B cell (primary cell): Measurements from ENCODE around the gene ZNF554. TPM values are rescaled to one million over a fixed set of nuclear protein-coding genes. Genes with fewer than 3 reads are reported as not detected.

Source experiments
- ATAC-seq: fragments of 200-7000 bp; cut with Tn5 transposase; one replicate; pipeline ENCODE4 v1.10.0; 2021; ENCODE audit warnings: low read depth, mild to moderate bottlenecking, moderate number of reproducible peaks, moderate library complexity
- CTCF ChIA-PET: fragments of 350-600 bp; sonication (Branson Sonifier 250); formaldehyde crosslinking; loops from one replicate; lab custom pipeline; 2021; ENCODE audit warnings: antibody characterized with exemption, inconsistent platforms; lab: Charles Lee
- POLR2A ChIA-PET: fragments of 350-600 bp; sonication (Branson Sonifier 250); formaldehyde crosslinking; loops from one replicate; lab custom pipeline; 2021; ENCODE audit warnings: antibody characterized with exemption; lab: Charles Lee
- DNase-seq: peaks from one replicate; pipeline ENCODE4 v3.0.0; 2013
- H2AFZ ChIP-seq: 2 replicates; pipeline ENCODE4 v1.6.1; 2012; ENCODE audit warnings: mild to moderate bottlenecking, low read depth, low read length; ENCODE audit not compliant: insufficient read depth, poor library complexity, severe bottlenecking
- H3K27ac ChIP-seq, 2 donors: 1 replicate in 1 of 2; 2 replicates in 1 of 2; pipeline ENCODE4 v1.5.1; 2012 to 2013; ENCODE audit warnings: low read length in 2 of 2, mild to moderate bottlenecking in 2 of 2, moderate library complexity in 1 of 2
- H3K27me3 ChIP-seq, 4 experiments: fragments of 200-600 bp in 1 of 4; sonication (generic) in 1 of 4; replicated peaks in 1 of 4; 1 replicate in 2 of 4; 2 replicates in 2 of 4; pipeline versions ENCODE4 v1.6.1 to v1.7.0; 2013 to 2016; ENCODE audit warnings: low read length in 3 of 4, mild to moderate bottlenecking in 2 of 4, mixed read lengths in 1 of 4, moderate library complexity in 1 of 4; ENCODE audit not compliant: insufficient read depth in 4 of 4, control insufficient read depth in 3 of 4; ENCODE audit errors: control extremely low read depth in 1 of 4
- H3K36me3 ChIP-seq, 2 experiments: replicated peaks in 1 of 2; 1 replicate in 1 of 2; 2 replicates in 1 of 2; pipeline versions ENCODE4 v1.6.1 to v1.7.1; 2013; ENCODE audit warnings: low read length in 1 of 2; ENCODE audit not compliant: insufficient read depth in 2 of 2, control insufficient read depth in 1 of 2; ENCODE audit errors: control extremely low read depth in 1 of 2, extremely low read depth in 1 of 2
- H3K4me1 ChIP-seq, 2 donors: fragments of 200-600 bp in 1 of 2; sonication (generic) in 1 of 2; 1 replicate in 1 of 2; 2 replicates in 1 of 2; pipeline versions ENCODE4 v1.5.1 to v1.6.1; 2013 to 2017; ENCODE audit warnings: low read length in 2 of 2; ENCODE audit not compliant: control insufficient read depth in 2 of 2, insufficient read depth in 2 of 2
- H3K4me2 ChIP-seq: replicated peaks from 2 replicates; pipeline ENCODE3; 2012; ENCODE audit warnings: mild to moderate bottlenecking, low read depth, low read length; ENCODE audit not compliant: poor library complexity, severe bottlenecking
- H3K4me3 ChIP-seq, 5 experiments: fragments of 200-600 bp in 1 of 5; sonication (generic) in 1 of 5; 1 replicate in 3 of 5; 2 replicates in 2 of 5; pipeline versions ENCODE4 v1.5.1 to v1.7.0; 2011 to 2016; ENCODE audit warnings: low read length in 4 of 5, mild to moderate bottlenecking in 4 of 5, low read depth in 2 of 5, control low read depth in 1 of 5, moderate library complexity in 1 of 5; ENCODE audit not compliant: insufficient read depth in 1 of 5; ENCODE audit errors: control extremely low read depth in 1 of 5, extremely low read depth in 1 of 5
- H3K79me2 ChIP-seq: fragments of 200-600 bp; sonication (generic); one replicate; pipeline ENCODE4 v1.6.0; 2016; ENCODE audit warnings: low read length; ENCODE audit not compliant: control insufficient read depth, insufficient read depth
- H3K9ac ChIP-seq: fragments of 200-600 bp; sonication (generic); 2 replicates; pipeline ENCODE4 v1.6.1; 2017; ENCODE audit warnings: mild to moderate bottlenecking, low read length, moderate library complexity
- H3K9me3 ChIP-seq, 3 donors: one replicate each; pipeline versions ENCODE4 v1.6.1 to v1.7.1; 2013; ENCODE audit warnings: low read length in 2 of 3; ENCODE audit not compliant: control insufficient read depth in 2 of 3, insufficient read depth in 1 of 3; ENCODE audit errors: control extremely low read depth in 1 of 3
- H4K20me1 ChIP-seq: 2 replicates; pipeline ENCODE4 v1.6.0; 2012; ENCODE audit warnings: mild to moderate bottlenecking, low read length; ENCODE audit not compliant: insufficient read depth, control insufficient read depth, poor library complexity, severe bottlenecking
- H3K27ac Mint-ChIP-seq: one replicate; pipeline ENCODE4 v1.8.0; 2021; ENCODE audit warnings: mixed read lengths
- H3K27me3 Mint-ChIP-seq: one replicate; pipeline ENCODE4 v1.8.0; 2021; ENCODE audit warnings: mixed read lengths
- H3K4me1 Mint-ChIP-seq: one replicate; pipeline ENCODE4 v1.8.0; 2021; ENCODE audit warnings: mixed read lengths
- H3K4me3 Mint-ChIP-seq: one replicate; pipeline ENCODE4 v1.8.0; 2021; ENCODE audit warnings: mixed read lengths
- H3K9me3 Mint-ChIP-seq: one replicate; pipeline ENCODE4 v1.8.0; 2022; ENCODE audit warnings: mixed read lengths; ENCODE audit not compliant: insufficient read depth
- CTCF ChIP-seq: fragments of 200-600 bp; IDR thresholded peaks from one replicate; pipeline ENCODE4 v1.8.0; 2022; ENCODE audit warnings: antibody characterized with exemption, mild to moderate bottlenecking
- EZH2 ChIP-seq: IDR thresholded peaks from 2 replicates; pipeline ENCODE4 v1.6.1; 2012; ENCODE audit warnings: borderline replicate concordance, low read depth, mild to moderate bottlenecking, moderate library complexity, low read length; ENCODE audit not compliant: insufficient read depth, poor library complexity, severe bottlenecking
- WGBS: methylation state at CpG from one replicate; pipeline ENCODE4 v1.1.5; 2013; ENCODE audit warnings: missing lambda C conversion rate; ENCODE audit not compliant: insufficient coverage; 5-methylcytosine and 5-hydroxymethylcytosine counted together
- intact Hi-C: fragments of 100-400 bp; cut with micrococcal nuclease; formaldehyde crosslinking; loops from one replicate; pipeline ENCODE4 v1.10.0; 2022
- polyA plus RNA-seq: library from polyadenylated mRNA; depleted of rRNA; stranded (reverse); fragments of >200 nt; gene quantifications from 2 replicates; pipeline ENCODE4 v1.2.3, GENCODE V29; 2012
- total RNA-seq, 2 donors: library from RNA; stranded (reverse); fragments of 120-200 nt in 1 of 2; gene quantifications; 1 replicate in 1 of 2; 2 replicates in 1 of 2; pipeline versions ENCODE4 v1.2.3 to v1.2.4, GENCODE V29; 2013 to 2022

The ZNF554 gene
- total and polyA plus RNA-seq, 2 donors (not counting 1 experiment from before 2014, with no cell fraction given) = 2.8 to 5.9 TPM

GRCh38 chr19:2770055-2771013, 49.3 kb upstream of the ZNF554 start:
- no peak for TF ChIP-seq CTCF
- no peak for TF ChIP-seq EZH2
- Histone ChIP-seq H4K20me1 (peaks cover 68% of the 10 kb centered on the region), H3K9me3 (no peaks in the 10 kb centered on the region), H2AFZ (no peak overlapping the region), H3K27me3 (no peaks in the 10 kb centered on the region), H3K4me3 (no peak overlapping the region), H3K4me1 (peaks cover 3 to 17% of the 10 kb centered on the region in 2 donors), H3K36me3 (peaks cover 0 to 42% of the 10 kb centered on the region in 2 experiments), H3K9ac (no peak overlapping the region), H3K79me2 (peaks cover 67% of the 10 kb centered on the region), H3K4me2 (no peak overlapping the region), H3K27ac (no peak overlapping the region)
- H3K9me3 Mint-ChIP-seq = no peaks in the 10 kb centered on the region
- 72% methylated on average over 36 of the region's 40 CpGs for WGBS
- ATAC-seq = no peak
- no peak overlapping the region for H3K27ac Mint-ChIP-seq
- DNase-seq = no peak
- ChIA-PET CTCF (no interaction called here), POLR2A (no interaction called here)
- H3K4me3 Mint-ChIP-seq = no peak overlapping the region
- peaks cover 18% of the 10 kb centered on the region for H3K4me1 Mint-ChIP-seq
- no peaks in the 10 kb centered on the region for H3K27me3 Mint-ChIP-seq
- intact Hi-C loops = no loop called here
